HepG2 (cell line): Measurements from ENCODE around the gene FKBP8. TPM values are rescaled to one million over a fixed set of nuclear protein-coding genes. Genes with fewer than 3 reads are reported as not detected.

Experiments
- FOXA1 ChIP-seq, 2 experiments: fragments of 450-650 bp in 1 of 2; sonication (generic) in 1 of 2; formaldehyde crosslinking in 1 of 2; IDR thresholded peaks; 2 replicates each; pipeline versions ENCODE4 v1.4.0 to v1.6.1; 2016 to 2020; ENCODE audit warnings: missing genetic modification reagents in 1 of 2
- HOXA5 ChIP-seq: sonication (generic); formaldehyde crosslinking; IDR thresholded peaks from 2 replicates; pipeline ENCODE4 v1.4.0; 2020; ENCODE audit warnings: missing genetic modification reagents
- ISL2 ChIP-seq: sonication (generic); formaldehyde crosslinking; IDR thresholded peaks from 2 replicates; pipeline ENCODE4 v1.5.0; 2020; ENCODE audit warnings: missing genetic modification reagents
- MAFF ChIP-seq: IDR thresholded peaks from 2 replicates; pipeline ENCODE4 v1.6.1; 2011; ENCODE audit warnings: low read depth, low read length, improper control_type of control experiment
- NFIB ChIP-seq: sonication (generic); formaldehyde crosslinking; IDR thresholded peaks from 2 replicates; pipeline ENCODE4 v1.9.0; 2021; ENCODE audit warnings: missing genetic modification reagents, mild to moderate bottlenecking, borderline replicate concordance
- ZNF589 ChIP-seq: sonication (generic); formaldehyde crosslinking; conservative IDR thresholded peaks from 2 replicates; pipeline ENCODE4 v1.8.0; 2022; ENCODE audit warnings: mild to moderate bottlenecking, moderate library complexity, missing genetic modification reagents
- ZNF747 ChIP-seq: sonication (generic); formaldehyde crosslinking; IDR thresholded peaks from 2 replicates; pipeline ENCODE4 v1.8.1; 2023; ENCODE audit warnings: missing genetic modification reagents, mild to moderate bottlenecking, borderline replicate concordance
- polyA plus RNA-seq, 8 experiments: library from polyadenylated mRNA; depleted of rRNA in 3 of 8; stranded (reverse) in 7 of 8; unstranded in 1 of 8; fragments of >200 nt; fragmentation: Illumina TruSeq in 4 of 8; extraction: Trizol in 4 of 8; gene quantifications; 2 replicates each; pipeline versions ENCODE4 v1.2.1 to v1.2.3, GENCODE V29; 2011 to 2016; ENCODE audit warnings: low read depth in 4 of 8, missing spikeins in 1 of 8, mixed read lengths in 1 of 8; ENCODE audit not compliant: insufficient read depth in 1 of 8
- total RNA-seq, 5 experiments: library from RNA; depleted of rRNA; stranded (reverse); fragments of >200 nt; fragmentation: Illumina TruSeq; extraction: Trizol; gene quantifications; 2 replicates each; pipeline ENCODE4 v1.2.3, GENCODE V29; 2016; ENCODE audit warnings: low read depth in 1 of 5
- TF ChIP-seq, protein P1 (sequence below): sonication (generic); formaldehyde crosslinking; IDR thresholded peaks from 2 replicates; pipeline ENCODE4 v1.4.0; 2020; ENCODE audit warnings: missing genetic modification reagents
- TF ChIP-seq, protein P2 (sequence below): sonication (generic); formaldehyde crosslinking; IDR thresholded peaks from 2 replicates; pipeline ENCODE4 v1.8.0; 2022; ENCODE audit warnings: missing genetic modification reagents, mild to moderate bottlenecking, inconsistent platforms, borderline replicate concordance
- TF ChIP-seq, protein P3 (sequence below): sonication (generic); formaldehyde crosslinking; IDR thresholded peaks from 2 replicates; pipeline ENCODE4 v1.4.0; 2020; ENCODE audit warnings: missing genetic modification reagents
- TF ChIP-seq, protein P4 (sequence below): sonication (generic); formaldehyde crosslinking; IDR thresholded peaks from 2 replicates; pipeline ENCODE4 v1.4.0; 2020; ENCODE audit warnings: missing genetic modification reagents
- TF ChIP-seq, protein P5 (sequence below): sonication (generic); formaldehyde crosslinking; IDR thresholded peaks from 2 replicates; pipeline ENCODE4 v1.4.0; 2020; ENCODE audit warnings: missing genetic modification reagents

Gene FKBP8
- total and polyA plus RNA-seq, 2 of the 13 experiments (the other 11 are each of a cell fraction or from before 2014, with no cell fraction given) = 81.7 to 93.9 TPM

GRCh38 chr19:18488838-18489626 lies 54.3 kb downstream of the FKBP8 start (continued):
- TF ChIP-seq, protein P1, sequence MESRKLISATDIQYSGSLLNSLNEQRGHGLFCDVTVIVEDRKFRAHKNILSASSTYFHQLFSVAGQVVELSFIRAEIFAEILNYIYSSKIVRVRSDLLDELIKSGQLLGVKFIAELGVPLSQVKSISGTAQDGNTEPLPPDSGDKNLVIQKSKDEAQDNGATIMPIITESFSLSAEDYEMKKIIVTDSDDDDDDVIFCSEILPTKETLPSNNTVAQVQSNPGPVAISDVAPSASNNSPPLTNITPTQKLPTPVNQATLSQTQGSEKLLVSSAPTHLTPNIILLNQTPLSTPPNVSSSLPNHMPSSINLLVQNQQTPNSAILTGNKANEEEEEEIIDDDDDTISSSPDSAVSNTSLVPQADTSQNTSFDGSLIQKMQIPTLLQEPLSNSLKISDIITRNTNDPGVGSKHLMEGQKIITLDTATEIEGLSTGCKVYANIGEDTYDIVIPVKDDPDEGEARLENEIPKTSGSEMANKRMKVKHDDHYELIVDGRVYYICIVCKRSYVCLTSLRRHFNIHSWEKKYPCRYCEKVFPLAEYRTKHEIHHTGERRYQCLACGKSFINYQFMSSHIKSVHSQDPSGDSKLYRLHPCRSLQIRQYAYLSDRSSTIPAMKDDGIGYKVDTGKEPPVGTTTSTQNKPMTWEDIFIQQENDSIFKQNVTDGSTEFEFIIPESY (CRISPR knock-in tag) = peak; percentile 66; the same call in 1 of the 2 replicates
- TF ChIP-seq, protein P2, sequence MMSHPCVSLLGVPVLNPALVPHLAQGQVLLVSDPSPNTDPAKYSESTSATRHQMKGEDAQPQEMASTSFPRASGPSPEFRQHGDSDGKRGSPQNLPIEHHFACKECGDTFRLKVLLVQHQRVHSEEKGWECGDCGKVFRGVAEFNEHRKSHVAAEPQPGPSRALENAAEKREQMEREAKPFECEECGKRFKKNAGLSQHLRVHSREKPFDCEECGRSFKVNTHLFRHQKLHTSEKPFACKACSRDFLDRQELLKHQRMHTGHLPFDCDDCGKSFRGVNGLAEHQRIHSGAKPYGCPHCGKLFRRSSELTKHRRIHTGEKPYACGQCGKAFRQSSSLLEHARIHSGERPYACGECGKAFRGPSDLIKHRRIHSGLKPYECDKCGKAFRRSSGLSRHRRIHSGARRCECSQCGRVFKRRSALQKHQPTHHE = no peak
- no peak for TF ChIP-seq ZNF589 (CRISPR knock-in tag)
- TF ChIP-seq, protein P3, sequence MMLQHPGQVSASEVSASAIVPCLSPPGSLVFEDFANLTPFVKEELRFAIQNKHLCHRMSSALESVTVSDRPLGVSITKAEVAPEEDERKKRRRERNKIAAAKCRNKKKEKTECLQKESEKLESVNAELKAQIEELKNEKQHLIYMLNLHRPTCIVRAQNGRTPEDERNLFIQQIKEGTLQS (CRISPR knock-in tag) = no peak
- TF ChIP-seq MAFF = no peak
- TF ChIP-seq ZNF747 (CRISPR knock-in tag) = no peak
- no peak for TF ChIP-seq HOXA5 (CRISPR knock-in tag)
- TF ChIP-seq FOXA1 (IDR thresholded peaks at IDR 0.05) = no peak
- no peak for TF ChIP-seq FOXA1 (CRISPR knock-in tag; IDR thresholded peaks at IDR 0.05)
- no peak for TF ChIP-seq NFIB
- 0 out of 2 replicates have a peak, but pooled peaks have one; percentile 26 for TF ChIP-seq ISL2 (CRISPR knock-in tag)
- TF ChIP-seq, protein P4, sequence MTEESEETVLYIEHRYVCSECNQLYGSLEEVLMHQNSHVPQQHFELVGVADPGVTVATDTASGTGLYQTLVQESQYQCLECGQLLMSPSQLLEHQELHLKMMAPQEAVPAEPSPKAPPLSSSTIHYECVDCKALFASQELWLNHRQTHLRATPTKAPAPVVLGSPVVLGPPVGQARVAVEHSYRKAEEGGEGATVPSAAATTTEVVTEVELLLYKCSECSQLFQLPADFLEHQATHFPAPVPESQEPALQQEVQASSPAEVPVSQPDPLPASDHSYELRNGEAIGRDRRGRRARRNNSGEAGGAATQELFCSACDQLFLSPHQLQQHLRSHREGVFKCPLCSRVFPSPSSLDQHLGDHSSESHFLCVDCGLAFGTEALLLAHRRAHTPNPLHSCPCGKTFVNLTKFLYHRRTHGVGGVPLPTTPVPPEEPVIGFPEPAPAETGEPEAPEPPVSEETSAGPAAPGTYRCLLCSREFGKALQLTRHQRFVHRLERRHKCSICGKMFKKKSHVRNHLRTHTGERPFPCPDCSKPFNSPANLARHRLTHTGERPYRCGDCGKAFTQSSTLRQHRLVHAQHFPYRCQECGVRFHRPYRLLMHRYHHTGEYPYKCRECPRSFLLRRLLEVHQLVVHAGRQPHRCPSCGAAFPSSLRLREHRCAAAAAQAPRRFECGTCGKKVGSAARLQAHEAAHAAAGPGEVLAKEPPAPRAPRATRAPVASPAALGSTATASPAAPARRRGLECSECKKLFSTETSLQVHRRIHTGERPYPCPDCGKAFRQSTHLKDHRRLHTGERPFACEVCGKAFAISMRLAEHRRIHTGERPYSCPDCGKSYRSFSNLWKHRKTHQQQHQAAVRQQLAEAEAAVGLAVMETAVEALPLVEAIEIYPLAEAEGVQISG = 0 out of 2 replicates have a peak, but pooled peaks have one; percentile 37
- TF ChIP-seq, protein P5, sequence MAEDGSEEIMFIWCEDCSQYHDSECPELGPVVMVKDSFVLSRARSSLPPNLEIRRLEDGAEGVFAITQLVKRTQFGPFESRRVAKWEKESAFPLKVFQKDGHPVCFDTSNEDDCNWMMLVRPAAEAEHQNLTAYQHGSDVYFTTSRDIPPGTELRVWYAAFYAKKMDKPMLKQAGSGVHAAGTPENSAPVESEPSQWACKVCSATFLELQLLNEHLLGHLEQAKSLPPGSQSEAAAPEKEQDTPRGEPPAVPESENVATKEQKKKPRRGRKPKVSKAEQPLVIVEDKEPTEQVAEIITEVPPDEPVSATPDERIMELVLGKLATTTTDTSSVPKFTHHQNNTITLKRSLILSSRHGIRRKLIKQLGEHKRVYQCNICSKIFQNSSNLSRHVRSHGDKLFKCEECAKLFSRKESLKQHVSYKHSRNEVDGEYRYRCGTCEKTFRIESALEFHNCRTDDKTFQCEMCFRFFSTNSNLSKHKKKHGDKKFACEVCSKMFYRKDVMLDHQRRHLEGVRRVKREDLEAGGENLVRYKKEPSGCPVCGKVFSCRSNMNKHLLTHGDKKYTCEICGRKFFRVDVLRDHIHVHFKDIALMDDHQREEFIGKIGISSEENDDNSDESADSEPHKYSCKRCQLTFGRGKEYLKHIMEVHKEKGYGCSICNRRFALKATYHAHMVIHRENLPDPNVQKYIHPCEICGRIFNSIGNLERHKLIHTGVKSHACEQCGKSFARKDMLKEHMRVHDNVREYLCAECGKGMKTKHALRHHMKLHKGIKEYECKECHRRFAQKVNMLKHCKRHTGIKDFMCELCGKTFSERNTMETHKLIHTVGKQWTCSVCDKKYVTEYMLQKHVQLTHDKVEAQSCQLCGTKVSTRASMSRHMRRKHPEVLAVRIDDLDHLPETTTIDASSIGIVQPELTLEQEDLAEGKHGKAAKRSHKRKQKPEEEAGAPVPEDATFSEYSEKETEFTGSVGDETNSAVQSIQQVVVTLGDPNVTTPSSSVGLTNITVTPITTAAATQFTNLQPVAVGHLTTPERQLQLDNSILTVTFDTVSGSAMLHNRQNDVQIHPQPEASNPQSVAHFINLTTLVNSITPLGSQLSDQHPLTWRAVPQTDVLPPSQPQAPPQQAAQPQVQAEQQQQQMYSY (CRISPR knock-in tag) = no peak
